22Rv1 (cell line): ENCODE results near the gene RBM6.

Experiments used
- CTCF ChIP-seq: fragments of 450-650 bp; IDR thresholded peaks from 2 replicates; pipeline ENCODE4 v1.5.1; 2017; ENCODE audit warnings: mild to moderate bottlenecking
- ZFX ChIP-seq: fragments of 450-650 bp; IDR thresholded peaks from 2 replicates; pipeline ENCODE4 v1.6.1; 2017; ENCODE audit warnings: antibody characterized with exemption, borderline replicate concordance

DNA sequence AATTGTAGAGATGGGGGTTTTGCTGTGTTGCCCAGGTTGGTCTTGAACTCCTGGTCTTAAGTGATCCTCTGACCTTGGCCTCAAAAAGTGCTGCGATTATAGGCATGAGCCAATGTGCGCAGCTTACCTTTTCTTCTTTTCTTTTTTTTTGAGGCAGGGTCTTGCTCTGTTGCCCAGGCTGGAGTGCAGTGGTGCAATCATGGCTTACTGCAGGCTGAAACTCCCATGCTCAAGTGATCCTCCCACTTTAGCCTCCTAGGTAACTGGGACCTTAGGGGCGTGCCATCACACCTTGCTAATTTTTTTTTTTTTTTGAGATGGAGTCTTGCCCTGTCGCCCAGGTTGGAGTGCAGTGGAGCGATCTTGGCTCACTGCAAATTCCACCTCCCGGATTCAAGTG is 13.0 kb downstream of the RBM6 start:
- TF ChIP-seq CTCF: no peak
- TF ChIP-seq ZFX: no peak
